MM.1S (cell line): ENCODE results near the gene EXOC1L.
A peak's percentile ranks its signal among the peaks of the same experiment; 100 is the strongest.

Source experiments
- DNase-seq: peaks from one replicate; pipeline ENCODE4 v3.0.0-alpha.2; 2015
- H2AFZ ChIP-seq: fragments of 300-600 bp; sonication (generic); 2 replicates; pipeline ENCODE4 v1.6.0; 2016; ENCODE audit warnings: antibody characterized with exemption, low read length
- H3F3A ChIP-seq: fragments of 300-600 bp; sonication (generic); 2 replicates; pipeline ENCODE4 v1.6.1; 2016; ENCODE audit warnings: mild to moderate bottlenecking, antibody characterized with exemption, low read length, moderate library complexity, mixed read lengths; ENCODE audit not compliant: insufficient read depth
- H3K27ac ChIP-seq: fragments of 300-600 bp; sonication (generic); 2 replicates; pipeline ENCODE4 v1.5.1; 2016; ENCODE audit warnings: mild to moderate bottlenecking, low read length
- H3K27me3 ChIP-seq: fragments of 300-600 bp; sonication (generic); replicated peaks from 2 replicates; pipeline ENCODE4 v1.6.0; 2016; ENCODE audit warnings: low read length; ENCODE audit not compliant: insufficient read depth
- H3K36me3 ChIP-seq: fragments of 300-600 bp; sonication (generic); replicated peaks from 2 replicates; pipeline ENCODE4 v1.6.1; 2016; ENCODE audit warnings: mild to moderate bottlenecking, low read length, mixed read lengths; ENCODE audit not compliant: insufficient read depth
- H3K4me1 ChIP-seq: fragments of 300-600 bp; sonication (generic); 2 replicates; pipeline ENCODE4 v1.6.1; 2016; ENCODE audit warnings: low read length, mixed read lengths
- H3K4me2 ChIP-seq: fragments of 300-600 bp; sonication (generic); 2 replicates; pipeline ENCODE4 v1.6.0; 2016; ENCODE audit warnings: low read depth, low read length
- H3K4me3 ChIP-seq: fragments of 300-600 bp; sonication (generic); 2 replicates; pipeline ENCODE4 v1.5.1; 2016; ENCODE audit warnings: low read length, mixed read lengths
- H3K79me2 ChIP-seq: fragments of 300-600 bp; sonication (generic); 2 replicates; pipeline ENCODE4 v1.6.1; 2016; ENCODE audit warnings: mixed run types, low read length, mixed read lengths
- H3K9ac ChIP-seq: fragments of 300-600 bp; sonication (generic); 2 replicates; pipeline ENCODE4 v1.6.1; 2016; ENCODE audit warnings: low read length, mixed read lengths
- H3K9me2 ChIP-seq: fragments of 300-600 bp; sonication (generic); replicated peaks from 2 replicates; pipeline ENCODE4 v1.6.1; 2016; ENCODE audit warnings: mild to moderate bottlenecking, low read length, mixed read lengths; ENCODE audit not compliant: insufficient read depth
- H3K9me3 ChIP-seq: fragments of 300-600 bp; sonication (generic); replicated peaks from 2 replicates; pipeline ENCODE4 v1.6.1; 2016; ENCODE audit warnings: mild to moderate bottlenecking, low read length, mixed read lengths; ENCODE audit not compliant: insufficient read depth
- H4K20me1 ChIP-seq: fragments of 300-600 bp; sonication (generic); 2 replicates; pipeline ENCODE4 v1.6.1; 2016; ENCODE audit warnings: mild to moderate bottlenecking, low read length, moderate library complexity, mixed read lengths; ENCODE audit not compliant: insufficient read depth
- EZH2 ChIP-seq: fragments of 300-600 bp; sonication (generic); optimal IDR thresholded peaks from 2 replicates; pipeline ENCODE3; 2017; ENCODE audit warnings: low read depth, mild to moderate bottlenecking, antibody characterized with exemption, low read length, mixed read lengths
- EZH2phosphoT487 ChIP-seq: fragments of 300-600 bp; sonication (generic); IDR thresholded peaks from 2 replicates; pipeline ENCODE4 v1.6.1; 2018; ENCODE audit warnings: antibody characterized with exemption, low read length
- TF ChIP-seq, protein P1 (sequence below): fragments of 300-600 bp; sonication (generic); IDR thresholded peaks from 2 replicates; pipeline ENCODE4 v1.5.1; 2016; ENCODE audit warnings: antibody characterized with exemption, low read length, mixed read lengths

The EXOC1L gene

DNA sequence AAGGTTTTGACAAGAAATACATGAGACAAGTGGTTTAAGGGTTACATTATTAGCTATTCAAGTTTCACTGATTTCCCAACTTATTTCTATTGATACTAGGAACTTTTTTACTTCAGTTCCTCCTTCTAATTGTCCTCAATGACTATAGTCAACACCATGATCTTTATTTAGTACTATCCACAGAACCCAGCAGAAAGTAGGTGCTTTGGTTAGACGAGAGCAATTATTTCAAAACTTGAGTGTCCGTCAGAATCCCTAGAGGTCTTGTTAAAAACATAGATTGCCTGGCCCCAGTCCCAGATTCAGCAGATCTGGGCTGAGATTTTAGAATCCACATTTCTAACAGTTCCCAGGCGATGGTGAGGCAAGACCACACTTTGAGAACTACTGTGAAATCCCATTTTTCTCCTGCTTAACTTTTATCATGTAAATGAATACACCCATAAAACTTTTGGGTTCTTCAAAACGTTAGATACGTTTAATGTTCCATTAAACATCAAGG lies 51.8 kb downstream of the EXOC1L start:
- peaks cover 5% of the 10 kb centered on the region; the same call in 1 of the 2 replicates for H3F3A ChIP-seq
- H3K9ac ChIP-seq, result no peak overlapping the region
- H3K79me2 ChIP-seq, result no peaks in the 10 kb centered on the region
- H3K36me3 ChIP-seq, result no peaks in the 10 kb centered on the region; the same call in 1 of the 2 replicates
- H3K4me2 ChIP-seq, result no peak overlapping the region
- no peak overlapping the region for H3K4me3 ChIP-seq
- no peaks in the 10 kb centered on the region for H3K9me2 ChIP-seq
- H3K27me3 ChIP-seq, result no peaks in the 10 kb centered on the region
- H4K20me1 ChIP-seq, result no peaks in the 10 kb centered on the region
- H3K9me3 ChIP-seq, result no peaks in the 10 kb centered on the region
- no peak for DNase-seq
- no peak overlapping the region for H3K27ac ChIP-seq
- peaks cover 14% of the 10 kb centered on the region for H3K4me1 ChIP-seq
- no peak overlapping the region for H2AFZ ChIP-seq
- TF ChIP-seq EZH2 (no peak), EZH2phosphoT487 (no peak)
- TF ChIP-seq, protein P1, sequence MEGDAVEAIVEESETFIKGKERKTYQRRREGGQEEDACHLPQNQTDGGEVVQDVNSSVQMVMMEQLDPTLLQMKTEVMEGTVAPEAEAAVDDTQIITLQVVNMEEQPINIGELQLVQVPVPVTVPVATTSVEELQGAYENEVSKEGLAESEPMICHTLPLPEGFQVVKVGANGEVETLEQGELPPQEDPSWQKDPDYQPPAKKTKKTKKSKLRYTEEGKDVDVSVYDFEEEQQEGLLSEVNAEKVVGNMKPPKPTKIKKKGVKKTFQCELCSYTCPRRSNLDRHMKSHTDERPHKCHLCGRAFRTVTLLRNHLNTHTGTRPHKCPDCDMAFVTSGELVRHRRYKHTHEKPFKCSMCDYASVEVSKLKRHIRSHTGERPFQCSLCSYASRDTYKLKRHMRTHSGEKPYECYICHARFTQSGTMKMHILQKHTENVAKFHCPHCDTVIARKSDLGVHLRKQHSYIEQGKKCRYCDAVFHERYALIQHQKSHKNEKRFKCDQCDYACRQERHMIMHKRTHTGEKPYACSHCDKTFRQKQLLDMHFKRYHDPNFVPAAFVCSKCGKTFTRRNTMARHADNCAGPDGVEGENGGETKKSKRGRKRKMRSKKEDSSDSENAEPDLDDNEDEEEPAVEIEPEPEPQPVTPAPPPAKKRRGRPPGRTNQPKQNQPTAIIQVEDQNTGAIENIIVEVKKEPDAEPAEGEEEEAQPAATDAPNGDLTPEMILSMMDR, result no peak

DNA sequence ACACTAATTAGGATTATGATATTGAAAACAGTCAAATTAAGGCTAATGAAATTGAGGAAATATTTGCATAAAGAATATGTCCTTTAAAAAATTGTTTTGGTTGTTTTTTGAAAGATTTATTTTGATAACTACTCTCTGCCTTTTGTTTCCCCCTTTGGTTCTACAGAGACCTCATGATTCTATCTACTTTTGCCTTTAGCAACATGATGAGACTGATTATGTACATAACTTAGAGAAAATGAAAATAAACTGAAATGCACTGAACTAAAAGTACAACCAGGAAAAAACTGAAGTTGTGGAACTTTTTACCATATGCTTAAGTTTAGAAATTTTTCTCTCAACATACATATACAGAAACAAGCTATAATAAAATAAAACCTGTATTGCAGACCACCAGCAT lies 55.2 kb downstream of the EXOC1L start:
- Histone ChIP-seq H3K4me3 (no peak overlapping the region), H3K4me1 (0 out of 2 replicates have a peak, but pooled peaks cover 3% of the 10 kb centered on the region), H2AFZ (no peak overlapping the region), H3K9me2 (no peaks in the 10 kb centered on the region), H3K9me3 (no peaks in the 10 kb centered on the region), H4K20me1 (no peaks in the 10 kb centered on the region), H3K27ac (no peak overlapping the region), H3K9ac (no peak overlapping the region), H3K36me3 (0 out of 2 replicates have a peak, but pooled peaks cover 3% of the 10 kb centered on the region), H3K79me2 (no peaks in the 10 kb centered on the region), H3F3A (no peaks in the 10 kb centered on the region), H3K27me3 (no peaks in the 10 kb centered on the region), H3K4me2 (no peak overlapping the region)
- no peak for TF ChIP-seq EZH2
- TF ChIP-seq EZH2phosphoT487, result no peak
- TF ChIP-seq, protein P1, result no peak
- no peak for DNase-seq

DNA sequence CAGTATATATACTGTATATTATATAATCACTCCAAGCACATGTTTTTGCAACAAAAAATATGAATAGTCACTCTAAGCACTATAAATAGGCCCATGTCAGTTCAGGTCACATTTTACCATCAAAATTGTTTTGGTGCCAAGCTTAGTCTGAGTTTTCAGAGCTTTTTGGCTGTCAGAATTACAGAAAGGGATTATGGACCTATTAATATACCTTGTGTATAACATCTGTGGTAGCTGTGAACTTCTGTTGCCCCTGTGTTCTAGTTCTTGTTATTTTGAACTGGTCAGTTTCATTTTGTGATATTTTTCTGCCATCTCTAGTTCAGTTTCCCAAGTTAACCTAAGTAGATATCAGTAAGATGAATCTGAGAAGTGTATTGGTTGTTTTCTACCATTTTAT lies 56.8 kb downstream of the EXOC1L start:
- no peaks in the 10 kb centered on the region for H3F3A ChIP-seq
- no peaks in the 10 kb centered on the region for H3K9me2 ChIP-seq
- H4K20me1 ChIP-seq, result no peaks in the 10 kb centered on the region
- H3K79me2 ChIP-seq, result no peaks in the 10 kb centered on the region
- H3K9me3 ChIP-seq, result no peaks in the 10 kb centered on the region
- TF ChIP-seq EZH2phosphoT487 (no peak), EZH2 (no peak)
- TF ChIP-seq, protein P1, result no peak
- no peak overlapping the region for H2AFZ ChIP-seq
- DNase-seq, result peak; percentile 79
- no peak overlapping the region; the same call in 1 of the 2 replicates for H3K27ac ChIP-seq
- H3K4me3 ChIP-seq, result no peak overlapping the region
- no peaks in the 10 kb centered on the region for H3K27me3 ChIP-seq
- no peak overlapping the region for H3K9ac ChIP-seq
- H3K4me2 ChIP-seq, result no peak overlapping the region
- 0 out of 2 replicates have a peak, but pooled peaks cover 3% of the 10 kb centered on the region for H3K36me3 ChIP-seq
- 0 out of 2 replicates have a peak, but pooled peaks cover 3% of the 10 kb centered on the region for H3K4me1 ChIP-seq
